Myocyte (in vitro differentiated cells): ENCODE measurements around the gene SLC7A14. TPM values are rescaled to one million over a fixed set of nuclear protein-coding genes. Genes with fewer than 3 reads are reported as not detected.

Source experiments
- DNase-seq: peaks from one replicate; pipeline ENCODE4 v3.0.0-alpha.2; 2012; ENCODE audit warnings: low read depth
- total RNA-seq: library from RNA; depleted of rRNA; stranded (reverse); fragments of >200 nt; gene quantifications from 2 replicates; pipeline ENCODE4 v1.2.3, GENCODE V29; 2014

SLC7A14 gene
- total RNA-seq, 1 donor from 2014 or later: 0.24 TPM

DNA sequence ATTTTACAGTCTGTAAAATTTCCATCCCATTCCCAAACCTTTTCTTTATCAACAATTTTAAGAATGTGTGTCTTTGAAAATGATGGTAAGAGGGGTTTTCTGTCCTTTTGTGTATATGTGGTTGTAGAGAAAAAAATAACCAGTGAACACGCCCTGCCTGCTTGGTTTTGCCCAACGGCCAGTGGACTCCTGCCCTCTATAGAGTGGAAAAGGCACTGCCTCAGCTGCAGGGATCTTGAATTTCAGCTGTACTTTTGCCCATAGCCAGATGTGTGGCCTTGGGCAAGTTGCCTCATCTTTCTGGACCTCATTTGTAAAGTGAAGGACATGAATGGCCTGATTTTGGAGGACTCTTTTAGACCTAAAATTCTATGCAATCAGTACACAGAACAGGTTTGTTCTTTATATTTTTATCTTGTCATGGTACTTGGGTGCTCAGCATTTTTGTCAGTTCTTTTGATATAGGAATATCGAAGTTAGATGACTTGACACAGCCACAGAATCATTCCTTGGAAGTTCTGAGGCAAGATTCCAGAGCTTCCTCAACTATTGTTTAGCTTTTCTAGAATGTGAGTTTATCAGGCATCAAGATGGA lies 86.2 kb downstream of the SLC7A14 start:
- peak; percentile 42 for DNase-seq

GRCh38 chr3:170497207-170498095 lies 88.4 kb downstream of the SLC7A14 start:
- no peak for DNase-seq

DNA sequence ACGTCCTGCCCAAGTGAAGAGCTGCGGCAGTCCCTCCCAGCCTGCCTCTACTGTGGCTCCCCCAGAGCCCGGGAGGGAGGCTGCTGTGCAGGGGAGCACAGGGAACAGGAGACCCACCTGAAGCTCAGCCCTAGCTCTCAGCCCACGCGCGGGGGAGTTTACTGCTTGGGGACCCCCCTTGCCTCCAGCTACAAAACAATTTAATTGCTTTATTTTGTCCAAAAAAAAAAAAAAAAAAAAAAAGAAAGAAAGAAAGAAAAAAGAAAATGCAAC lies 89.1 kb downstream of the SLC7A14 start:
- DNase-seq: no peak

- no peak for DNase-seq
Observed at GRCh38 chr3:170496026-170496867, 89.6 kb downstream of the SLC7A14 start.

GRCh38 chr3:170494766-170495165 lies 91.1 kb downstream of the SLC7A14 start:
- DNase-seq: no peak

GRCh38 chr3:170493712-170494182 lies 92.1 kb downstream of the SLC7A14 start:
- DNase-seq: no peak

DNA sequence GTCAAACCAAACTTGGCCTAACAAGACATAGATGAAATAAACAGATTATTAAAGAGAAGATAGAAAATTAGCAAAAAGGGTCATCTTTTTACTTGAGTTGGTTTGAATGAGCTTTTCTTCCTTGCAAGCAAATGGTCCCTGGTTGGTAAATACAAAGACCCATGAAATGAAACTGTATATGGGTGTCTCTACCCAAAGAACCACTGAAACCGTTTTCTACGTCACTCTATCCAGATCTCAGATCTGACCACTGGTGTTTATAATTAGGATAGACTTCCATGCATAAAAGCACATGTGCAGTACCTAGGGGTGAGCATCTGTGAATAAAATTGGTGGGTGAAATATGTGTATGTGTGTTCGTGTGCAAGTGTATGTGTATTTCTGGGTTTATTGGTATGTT lies 94.0 kb downstream of the SLC7A14 start:
- no peak for DNase-seq

GRCh38 chr3:170490828-170491560 lies 94.9 kb downstream of the SLC7A14 start:
- DNase-seq: no peak

DNA sequence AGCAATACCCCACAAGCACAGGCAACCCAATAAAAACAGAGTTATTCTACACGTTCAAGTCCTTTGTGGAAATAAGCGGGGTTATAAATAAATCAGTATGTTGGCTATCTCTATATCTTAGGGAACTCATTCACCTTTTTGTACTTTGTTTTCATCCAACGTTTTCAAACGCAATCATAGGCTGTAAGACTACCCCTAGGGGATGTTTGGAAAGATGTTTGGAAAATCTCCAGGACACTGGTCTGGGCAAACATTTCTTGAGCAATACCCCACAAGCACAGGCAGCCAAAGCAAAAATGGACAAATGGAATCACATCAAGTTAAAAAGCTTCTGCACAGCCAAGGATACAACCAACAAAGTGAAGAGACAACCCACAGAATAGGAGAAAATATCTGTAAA lies 97.1 kb downstream of the SLC7A14 start:
- peak; percentile 60 for DNase-seq

GRCh38 chr3:170487031-170487430 lies 98.8 kb downstream of the SLC7A14 start:
- no peak for DNase-seq

DNA sequence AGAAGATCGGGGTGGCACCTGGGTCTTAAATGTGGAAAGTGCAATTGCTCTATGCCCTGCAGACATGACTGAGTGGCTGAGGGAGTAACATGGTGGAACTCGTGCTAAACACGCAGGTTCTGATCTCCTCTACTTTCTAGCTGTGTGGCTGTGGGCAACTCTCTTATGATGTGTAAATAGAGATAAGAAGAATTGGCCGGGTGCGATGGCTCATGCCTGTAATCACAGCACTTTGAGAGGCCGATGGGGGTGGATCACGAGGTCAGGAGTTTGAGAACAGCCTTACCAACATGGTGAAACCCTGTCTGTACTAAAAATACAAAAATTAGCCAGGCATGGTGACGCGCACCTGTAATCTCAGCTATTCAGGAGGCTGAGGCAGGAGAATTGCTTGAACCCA lies 99.5 kb downstream of the SLC7A14 start:
- no peak for DNase-seq

DNA sequence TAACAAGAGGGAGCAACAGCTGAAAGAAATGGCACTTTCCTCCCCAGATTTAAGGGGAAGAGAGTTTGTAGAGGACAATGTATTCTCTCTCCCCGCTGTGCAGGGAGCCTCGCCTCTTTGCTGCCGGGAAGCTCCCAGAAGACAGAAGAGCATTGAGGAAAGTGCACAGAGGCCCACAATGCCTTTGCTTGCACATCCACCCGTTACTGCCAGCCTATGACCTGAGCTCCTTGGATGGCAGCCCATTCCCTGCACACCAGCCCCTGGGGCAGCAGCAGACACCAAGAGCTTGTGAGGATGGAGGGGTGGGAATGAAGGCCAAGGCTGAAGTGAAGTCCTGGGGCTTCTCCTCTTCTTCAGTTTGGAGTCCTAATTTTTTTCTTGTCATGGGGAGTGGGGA lies 100.2 kb downstream of the SLC7A14 start:
- no peak for DNase-seq

GRCh38 chr3:170485294-170485693 lies 100.6 kb downstream of the SLC7A14 start:
- DNase-seq: no peak

- no peak for DNase-seq
Observed at GRCh38 chr3:170484869-170485268, 101.0 kb downstream of the SLC7A14 start.

DNA sequence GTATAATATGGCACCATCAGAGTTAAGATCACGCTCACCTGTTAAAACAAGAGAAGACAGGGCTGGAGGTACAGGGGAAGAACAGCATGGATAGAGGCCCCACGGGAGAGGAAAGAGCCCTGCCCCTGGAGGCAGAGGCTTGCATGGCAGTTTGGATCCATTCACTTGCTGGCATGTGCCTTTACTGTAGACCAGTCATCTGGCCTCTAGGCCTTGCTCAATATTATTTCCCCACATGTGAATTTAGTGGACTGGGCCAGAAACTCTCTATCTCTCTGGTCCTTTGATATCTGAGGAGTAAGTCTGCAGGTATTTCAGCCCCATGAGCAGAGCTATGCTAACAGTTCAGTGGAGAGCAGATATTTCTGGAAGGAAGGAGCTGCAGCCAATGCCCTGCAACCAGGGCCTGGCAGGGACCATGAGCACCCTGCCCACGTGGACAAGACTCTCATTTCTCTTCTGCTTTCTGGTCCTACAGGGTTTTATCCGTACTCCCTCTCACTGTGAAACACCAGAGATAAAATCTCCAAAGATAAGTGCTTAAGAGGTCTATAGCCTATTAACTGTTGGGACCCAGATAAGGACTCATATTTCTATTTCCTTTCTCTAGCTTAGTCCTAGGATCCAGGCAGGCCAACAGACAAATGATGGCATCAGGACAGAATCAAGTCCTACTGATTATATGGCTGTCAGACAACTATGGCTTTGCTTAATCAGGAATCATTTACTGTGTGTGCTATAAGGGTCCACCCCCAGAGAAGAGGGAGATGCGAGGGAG lies 102.2 kb downstream of the SLC7A14 start:
- no peak for DNase-seq

DNA sequence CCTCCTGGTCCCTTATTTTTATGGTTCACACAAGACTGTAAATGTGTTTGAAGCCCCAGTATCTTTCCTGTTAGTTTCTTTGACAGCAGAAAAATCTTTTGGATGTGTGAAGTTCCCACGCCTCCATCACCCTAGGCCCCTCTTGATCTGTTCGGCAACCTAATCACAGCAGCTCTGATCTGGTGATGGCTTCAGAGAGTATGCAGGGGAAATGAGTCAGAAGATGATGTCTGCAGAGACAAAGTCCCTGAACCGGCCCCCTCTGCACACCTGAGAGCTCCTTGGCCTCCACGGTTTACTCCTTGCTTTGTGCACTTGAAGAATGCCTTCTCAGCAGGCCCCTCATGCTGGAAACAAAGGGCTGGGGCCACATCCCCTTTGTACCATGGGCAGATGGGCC lies 103.7 kb downstream of the SLC7A14 start:
- no peak for DNase-seq

GRCh38 chr3:170480111-170480510 lies 105.8 kb downstream of the SLC7A14 start:
- DNase-seq: no peak

- no peak for DNase-seq
Observed at GRCh38 chr3:170477395-170477794, 108.5 kb downstream of the SLC7A14 start.

DNA sequence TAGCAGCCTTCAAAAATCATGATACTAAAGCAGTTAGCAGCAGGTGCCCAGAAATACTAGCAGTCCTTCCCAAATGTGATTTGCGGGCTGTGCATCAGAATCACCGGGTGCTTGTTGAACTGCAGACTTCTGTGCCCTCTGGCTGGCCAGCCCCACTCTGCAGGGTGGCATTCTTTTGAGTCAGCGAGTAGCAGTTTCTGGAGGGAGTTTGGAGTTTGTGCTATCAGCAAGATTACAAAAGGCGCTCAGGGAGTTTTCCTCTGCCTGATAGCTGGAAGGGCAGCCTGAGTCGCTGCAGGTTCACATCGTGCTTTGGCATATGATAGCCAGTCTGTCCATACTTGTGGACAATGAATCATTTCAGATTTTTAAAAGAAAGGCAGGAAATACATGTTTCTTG lies 109.6 kb downstream of the SLC7A14 start:
- DNase-seq: no peak

GRCh38 chr3:170475092-170475685 lies 110.7 kb downstream of the SLC7A14 start:
- DNase-seq: no peak
